SK-N-MC (cell line): ENCODE results near the gene ARID1B.

Source experiments
- DNase-seq: peaks from one replicate; pipeline ENCODE4 v3.0.0-alpha.2; 2011; ENCODE audit warnings: low read depth, low spot score
- H3K27ac ChIP-seq: fragments of 200-600 bp; sonication (generic); 2 replicates; pipeline ENCODE4 v1.5.1; 2016; ENCODE audit warnings: mixed run types
- H3K36me3 ChIP-seq: fragments of 200-600 bp; sonication (generic); 2 replicates; pipeline ENCODE4 v1.6.1; 2017; ENCODE audit warnings: antibody characterized with exemption, low read length, mixed read lengths; ENCODE audit not compliant: insufficient read depth
- H3K4me3 ChIP-seq: fragments of 200-600 bp; sonication (generic); 2 replicates; pipeline ENCODE4 v1.5.1; 2016
- H3K9ac ChIP-seq: fragments of 200-600 bp; sonication (generic); 2 replicates; pipeline ENCODE4 v1.8.0; 2017; ENCODE audit warnings: mixed run types, mixed read lengths; ENCODE audit not compliant: insufficient read length
- H3K9me3 ChIP-seq: fragments of 200-600 bp; sonication (generic); 2 replicates; pipeline ENCODE4 v1.6.1; 2017; ENCODE audit warnings: low read depth, mild to moderate bottlenecking, antibody characterized with exemption, low read length, moderate library complexity, mixed read lengths
- EZH2 ChIP-seq: fragments of 200-600 bp; sonication (generic); IDR thresholded peaks from one replicate; pipeline ENCODE4 v1.6.1; 2017; ENCODE audit warnings: antibody characterized with exemption
- FOXP2 ChIP-seq: optimal IDR thresholded peaks from 2 replicates; pipeline ENCODE3; 2011; ENCODE audit warnings: mild to moderate bottlenecking, moderate library complexity; ENCODE audit not compliant: insufficient read depth; ENCODE audit errors: extremely low read length, control extremely low read depth
- POLR2AphosphoS5 ChIP-seq: IDR thresholded peaks from 2 replicates; pipeline ENCODE4 v1.6.1; 2012; ENCODE audit warnings: mild to moderate bottlenecking, low read depth, low read length, borderline replicate concordance

ARID1B gene

DNA sequence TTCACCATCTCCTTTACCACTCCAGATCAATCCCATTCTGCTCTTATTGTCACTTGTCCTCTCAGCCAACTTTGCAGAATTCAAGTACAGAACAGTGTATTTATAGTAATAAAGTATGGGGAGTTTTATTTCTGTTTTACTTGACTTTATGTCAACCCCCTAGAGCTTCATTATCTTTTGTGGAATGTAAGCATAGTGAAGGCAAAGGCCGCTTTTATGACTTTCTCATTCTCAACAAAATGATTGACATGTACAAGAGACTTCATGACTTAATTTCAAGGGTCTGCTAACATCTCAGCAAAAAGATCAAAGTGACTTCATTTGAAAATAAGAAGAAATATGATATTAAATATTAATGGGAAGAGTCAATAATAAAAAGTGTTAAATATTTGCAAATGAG lies 28.7 kb upstream of the ARID1B start:
- Histone ChIP-seq H3K9ac (no peak overlapping the region), H3K9me3 (no peaks in the 10 kb centered on the region), H3K4me3 (no peak overlapping the region), H3K36me3 (no peaks in the 10 kb centered on the region), H3K27ac (no peak overlapping the region)
- TF ChIP-seq POLR2AphosphoS5 (no peak), FOXP2 (no peak), EZH2 (no peak)
- no peak for DNase-seq

DNA sequence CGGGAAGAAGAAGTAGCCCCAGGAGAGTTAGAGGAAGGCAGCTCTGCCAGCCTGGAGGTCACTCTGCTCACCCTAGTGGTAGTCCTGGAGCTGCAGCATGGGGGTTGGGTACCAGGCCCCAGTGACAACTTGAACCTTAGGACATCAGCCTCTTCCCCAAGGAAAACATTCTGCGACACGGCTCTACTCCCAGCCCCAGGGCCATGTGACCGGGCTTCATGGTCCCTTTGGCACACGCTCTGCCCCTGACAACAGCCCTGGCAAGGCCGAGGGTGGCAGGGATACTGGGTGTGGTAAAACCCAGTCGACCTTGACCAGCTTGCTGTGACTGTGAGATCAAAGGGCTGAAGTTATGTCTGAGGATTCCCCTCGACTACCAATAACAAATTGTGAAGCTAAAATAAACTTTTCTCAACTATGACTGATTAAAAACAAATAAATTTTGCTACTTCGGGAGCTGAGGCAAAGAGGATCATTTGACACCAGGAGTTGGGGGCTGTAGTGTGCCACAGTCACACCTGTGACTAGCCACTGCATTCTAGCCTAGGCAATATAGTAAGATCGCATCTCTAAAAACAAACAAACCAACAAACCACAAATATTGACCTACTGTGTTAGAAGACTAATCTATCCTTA lies 24.4 kb upstream of the ARID1B start:
- Histone ChIP-seq H3K27ac (no peak overlapping the region), H3K4me3 (no peak overlapping the region), H3K36me3 (no peaks in the 10 kb centered on the region), H3K9ac (no peak overlapping the region), H3K9me3 (no peaks in the 10 kb centered on the region)
- DNase-seq: no peak
- no peak for TF ChIP-seq POLR2AphosphoS5
- TF ChIP-seq EZH2: no peak
- no peak for TF ChIP-seq FOXP2

DNA sequence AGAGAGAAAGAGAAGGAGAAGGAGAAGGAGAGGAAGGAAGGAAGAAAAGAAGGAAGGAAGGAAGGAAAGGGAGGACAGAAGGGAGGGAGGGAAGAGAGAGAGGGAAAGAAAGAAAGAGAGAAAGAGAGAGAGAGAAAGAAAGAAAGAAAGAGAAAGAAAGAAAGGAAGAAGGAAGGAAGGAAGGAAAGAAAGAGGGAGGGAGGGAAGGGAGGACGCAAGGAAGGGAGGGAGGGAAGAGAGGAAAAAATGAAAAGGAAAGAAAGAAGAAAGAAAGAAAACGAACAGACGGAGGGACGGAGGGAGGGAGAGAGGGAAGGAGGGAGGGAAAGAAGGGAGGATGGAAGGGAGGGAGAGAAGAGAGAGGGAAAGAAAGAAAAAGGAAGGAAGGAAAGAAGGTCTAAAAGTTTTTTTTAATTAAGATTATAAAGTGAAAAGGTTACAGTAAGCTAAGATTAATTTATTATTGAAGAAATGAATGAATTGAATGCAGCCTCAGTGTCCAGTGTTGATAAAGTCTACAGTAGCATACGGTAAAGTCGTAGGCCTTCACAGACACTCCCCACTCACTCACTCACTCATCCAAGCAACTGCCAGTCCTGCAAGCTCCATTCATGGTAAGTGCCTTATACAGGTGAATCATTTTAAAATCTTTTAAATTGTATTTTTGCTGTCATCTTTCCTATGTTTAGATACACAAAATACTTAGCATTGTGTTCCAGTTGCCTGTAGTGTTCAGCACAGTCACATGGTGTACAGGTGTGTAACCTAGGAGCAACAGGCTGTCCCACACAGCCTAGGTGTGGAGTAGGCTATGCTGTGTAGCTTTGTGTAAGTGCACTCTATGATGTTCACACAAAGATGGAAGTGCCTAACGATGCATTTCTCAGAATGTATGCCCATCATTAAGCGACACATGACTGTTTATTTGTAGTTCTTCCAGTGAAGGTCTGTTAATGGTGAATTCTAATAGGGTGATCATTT lies 20.3 kb upstream of the ARID1B start:
- Histone ChIP-seq H3K36me3 (no peaks in the 10 kb centered on the region), H3K9ac (no peak overlapping the region), H3K27ac (no peak overlapping the region), H3K4me3 (no peak overlapping the region), H3K9me3 (no peaks in the 10 kb centered on the region)
- no peak for DNase-seq
- TF ChIP-seq EZH2 (no peak), POLR2AphosphoS5 (no peak), FOXP2 (no peak)

DNA sequence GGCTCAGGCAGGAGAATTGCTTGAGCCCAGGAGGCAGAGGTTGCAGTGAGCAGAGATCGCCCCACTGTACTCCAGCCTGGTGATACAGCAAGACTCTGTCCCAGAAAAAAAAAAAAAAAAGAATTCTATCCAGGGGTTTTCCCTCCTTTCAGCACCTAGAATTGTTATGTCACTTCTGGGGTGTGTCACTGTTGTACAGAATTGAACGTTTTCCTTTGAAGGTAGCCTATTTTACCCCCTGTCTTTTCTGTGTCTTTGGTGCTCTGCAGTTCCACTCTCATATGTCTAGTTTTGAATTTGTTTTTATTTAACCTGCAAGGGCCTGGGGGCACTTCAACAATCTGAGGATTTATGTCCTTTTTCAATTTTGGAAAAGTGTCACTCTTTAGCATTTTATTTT lies 19.3 kb upstream of the ARID1B start:
- H3K4me3 ChIP-seq: no peak overlapping the region
- no peaks in the 10 kb centered on the region for H3K9me3 ChIP-seq
- H3K36me3 ChIP-seq: no peaks in the 10 kb centered on the region
- no peak for TF ChIP-seq POLR2AphosphoS5
- no peak for TF ChIP-seq FOXP2
- TF ChIP-seq EZH2: no peak
- no peak overlapping the region for H3K9ac ChIP-seq
- no peak for DNase-seq
- H3K27ac ChIP-seq: no peak overlapping the region

DNA sequence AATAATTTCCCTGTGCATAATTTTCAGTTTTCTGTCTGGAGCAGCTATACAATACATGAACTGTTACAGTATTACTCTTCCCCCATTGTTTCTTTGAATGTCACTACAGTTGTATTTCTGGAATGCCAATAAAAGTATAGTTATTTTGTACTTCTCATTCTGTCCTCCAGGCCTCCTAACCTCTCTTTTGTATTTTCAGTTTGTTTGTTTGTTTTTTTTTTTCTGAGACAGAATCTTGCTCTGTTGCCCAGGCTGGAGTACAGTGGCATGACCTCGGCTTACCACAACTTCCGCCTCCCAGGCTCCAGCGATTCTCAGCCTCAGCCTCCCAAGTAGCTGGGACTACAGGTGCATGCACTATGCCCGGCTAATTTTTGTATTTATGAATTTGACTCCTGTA lies 16.8 kb upstream of the ARID1B start:
- no peak for DNase-seq
- no peak overlapping the region for H3K9ac ChIP-seq
- no peaks in the 10 kb centered on the region for H3K9me3 ChIP-seq
- H3K27ac ChIP-seq: no peak overlapping the region
- TF ChIP-seq POLR2AphosphoS5: no peak
- no peak for TF ChIP-seq FOXP2
- TF ChIP-seq EZH2: no peak
- no peak overlapping the region for H3K4me3 ChIP-seq
- H3K36me3 ChIP-seq: no peaks in the 10 kb centered on the region

DNA sequence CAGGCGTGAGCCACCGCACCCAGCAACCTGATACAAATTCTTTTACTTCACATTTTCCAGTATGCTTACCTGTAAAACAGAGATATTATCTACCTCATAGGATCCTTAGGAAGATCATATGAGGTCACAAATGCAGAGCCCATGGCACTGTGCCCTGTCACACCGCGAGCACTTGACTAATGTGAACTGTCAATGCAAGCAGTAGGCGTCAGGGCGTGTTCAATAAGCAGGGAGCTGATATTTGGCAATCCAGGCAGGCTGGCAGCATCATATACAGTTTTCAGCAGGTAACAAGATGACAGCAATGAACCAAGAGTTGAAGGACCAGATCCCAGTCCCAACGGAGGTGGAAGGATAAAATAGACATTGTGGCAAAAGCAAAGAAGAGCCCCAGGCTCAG lies 14.6 kb upstream of the ARID1B start:
- Histone ChIP-seq H3K4me3 (no peak overlapping the region), H3K9ac (no peak overlapping the region), H3K27ac (no peak overlapping the region), H3K9me3 (no peaks in the 10 kb centered on the region), H3K36me3 (no peaks in the 10 kb centered on the region)
- no peak for TF ChIP-seq EZH2
- TF ChIP-seq FOXP2: no peak
- no peak for TF ChIP-seq POLR2AphosphoS5
- DNase-seq: no peak

DNA sequence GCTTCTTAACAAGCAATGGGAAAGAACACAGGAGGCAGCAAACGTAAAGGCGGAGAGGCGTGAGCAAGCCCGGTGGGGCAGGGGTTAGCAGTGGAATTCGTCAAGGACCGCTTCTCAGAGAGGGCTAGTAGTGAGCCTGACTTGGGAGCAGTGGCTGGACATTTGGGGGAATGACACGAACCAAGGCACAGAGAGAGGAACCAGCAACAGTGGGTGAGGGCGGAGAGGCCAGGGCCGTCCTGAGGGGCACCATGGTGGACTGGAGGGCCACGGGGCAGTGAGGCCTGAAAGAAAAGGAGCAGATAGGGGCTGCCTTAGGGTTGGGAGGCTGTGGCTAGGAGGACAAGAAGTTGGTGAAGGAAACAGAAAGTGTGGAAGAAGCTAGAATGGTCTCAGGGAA lies 12.1 kb upstream of the ARID1B start:
- no peak overlapping the region for H3K9ac ChIP-seq
- H3K36me3 ChIP-seq: no peaks in the 10 kb centered on the region
- TF ChIP-seq EZH2 (no peak), POLR2AphosphoS5 (no peak)
- H3K4me3 ChIP-seq: no peak overlapping the region
- DNase-seq: no peak
- H3K27ac ChIP-seq: no peak overlapping the region
- H3K9me3 ChIP-seq: no peaks in the 10 kb centered on the region

DNA sequence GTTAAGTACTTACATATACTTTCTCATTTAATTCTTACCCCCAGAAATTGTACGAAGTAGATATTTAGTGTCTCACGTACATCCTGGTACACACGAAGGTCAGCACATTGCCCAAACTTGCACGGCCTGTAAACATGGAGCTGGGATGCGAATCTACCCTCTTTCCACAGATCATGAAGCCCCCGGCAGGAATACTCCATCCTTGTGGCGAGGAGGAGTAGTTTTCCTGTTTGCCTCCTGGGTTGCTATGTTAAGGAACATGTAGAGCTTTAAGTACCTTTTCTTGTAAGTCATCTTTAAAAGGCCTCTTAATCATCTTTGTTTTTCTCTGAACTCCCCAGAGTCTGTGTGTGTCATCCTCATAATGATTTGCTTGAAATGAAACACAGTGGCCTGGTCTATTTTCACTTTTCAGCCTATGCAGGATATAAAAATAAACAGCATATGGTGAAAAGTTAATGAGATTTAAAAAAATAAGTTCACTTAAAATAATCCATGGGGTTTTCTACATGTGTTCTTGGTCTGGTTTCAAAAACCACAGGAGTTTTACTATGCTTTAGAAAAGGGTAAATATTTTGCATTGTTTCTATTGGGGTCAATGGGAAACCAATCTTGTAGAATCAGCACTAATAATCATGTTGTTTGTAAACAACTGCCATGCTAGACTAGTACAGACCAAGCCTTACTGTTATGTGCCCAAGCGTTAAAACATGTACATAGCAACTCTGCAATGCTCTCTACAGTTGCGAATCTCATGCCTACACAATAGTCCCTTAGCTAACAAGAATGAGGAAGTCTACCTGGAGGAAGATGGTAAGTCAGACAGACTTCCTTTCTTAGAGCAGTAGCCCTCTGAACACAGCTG lies 9.3 kb upstream of the ARID1B start:
- Histone ChIP-seq H3K4me3 (no peak overlapping the region), H3K36me3 (no peaks in the 10 kb centered on the region), H3K9ac (no peak overlapping the region), H3K9me3 (no peaks in the 10 kb centered on the region), H3K27ac (no peak overlapping the region)
- DNase-seq: no peak
- TF ChIP-seq POLR2AphosphoS5 (no peak), EZH2 (no peak)
